ENCODE measurements around the gene PRF1.

PRF1 gene

DNA sequence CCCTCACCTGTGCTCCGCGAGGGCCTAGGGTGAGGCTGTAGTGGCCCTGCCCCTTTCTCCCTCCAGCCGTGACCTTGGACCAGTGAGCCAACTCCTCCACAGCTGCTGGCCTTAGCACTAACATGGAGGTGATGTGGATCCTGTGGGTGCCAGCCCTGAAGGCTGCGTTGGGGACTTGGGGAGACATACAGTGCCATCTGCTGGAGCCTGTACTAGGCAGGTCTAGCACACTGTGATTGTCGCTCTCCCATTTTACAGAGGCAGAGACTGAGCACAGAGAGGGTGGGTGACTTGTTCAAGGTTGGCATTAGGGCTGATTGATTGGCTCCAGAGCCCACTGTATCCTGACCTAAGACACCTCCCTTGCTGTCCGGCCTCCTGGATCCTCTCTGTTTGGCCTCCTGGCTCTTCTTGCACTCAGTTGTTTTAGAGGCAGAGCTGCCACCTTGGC is 37.6 kb downstream of the PRF1 start:
- Histone ChIP-seq H3K9ac (ENCODE audit: low read length in 2 of 2) (no peak overlapping the region), H3K27ac (ENCODE audit: low read length) (no peak overlapping the region), H3K9me3 (ENCODE audit: control insufficient read depth in 2 of 2, low read length in 2 of 2) (no peaks in the 10 kb centered on the region), H3K4me3 (ENCODE audit: low read length in 2 of 2) (no peak overlapping the region), H3K4me1 (ENCODE audit: control insufficient read depth, insufficient read depth, low read length) (peaks cover 26% of the 10 kb centered on the region), H3K27me3 (ENCODE audit: control insufficient read depth in 1 of 2, insufficient read depth in 2 of 2, low read length in 2 of 2) (no peaks in the 10 kb centered on the region), H3K36me3 (ENCODE audit: control insufficient read depth in 2 of 2, insufficient read depth in 2 of 2, low read length in 2 of 2) (peaks cover 31 to 32% of the 10 kb centered on the region in 2 donors)

DNA sequence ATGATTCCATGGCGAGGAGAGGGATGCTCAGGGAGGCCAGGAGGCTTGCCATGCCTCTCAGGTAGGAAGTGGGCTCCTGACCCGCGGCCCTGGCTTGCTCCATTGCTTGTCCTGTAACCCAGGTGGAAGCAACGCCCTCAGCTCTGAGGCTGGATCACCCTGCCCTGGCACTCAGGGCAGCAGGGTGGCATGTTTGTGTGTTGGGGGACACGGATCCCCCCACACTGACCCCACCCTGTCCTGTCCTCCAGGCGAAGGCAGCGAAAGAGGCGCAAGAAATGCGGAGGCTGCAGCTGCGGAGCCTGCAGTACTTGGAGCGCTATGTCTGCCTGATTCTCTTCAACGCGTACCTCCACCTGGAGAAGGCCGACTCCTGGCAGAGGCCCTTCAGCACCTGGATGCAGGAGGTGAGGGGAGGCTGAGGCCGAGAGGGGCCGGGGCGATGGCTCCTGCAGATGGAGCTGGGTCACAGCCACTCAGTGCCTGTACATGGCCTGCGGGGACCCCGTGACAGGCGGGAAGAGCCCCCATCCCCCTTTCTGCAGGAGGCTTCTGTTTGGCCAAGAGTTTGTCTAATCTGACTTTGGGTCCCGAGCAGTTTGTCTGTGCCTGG is 38.3 kb downstream of the PRF1 start:
- H3K9ac ChIP-seq (ENCODE audit: low read length in 2 of 2): no peak overlapping the region
- no peak overlapping the region for H3K27ac ChIP-seq (ENCODE audit: low read length)
- peaks cover 33% of the 10 kb centered on the region for H3K4me1 ChIP-seq (ENCODE audit: control insufficient read depth, insufficient read depth, low read length)
- H3K36me3 ChIP-seq (ENCODE audit: control insufficient read depth in 2 of 2, insufficient read depth in 2 of 2, low read length in 2 of 2): peaks cover 28 to 31% of the 10 kb centered on the region in 2 donors
- no peak overlapping the region for H3K4me3 ChIP-seq (ENCODE audit: low read length in 2 of 2)
- no peaks in the 10 kb centered on the region for H3K27me3 ChIP-seq (ENCODE audit: control insufficient read depth in 1 of 2, insufficient read depth in 2 of 2, low read length in 2 of 2)
- no peaks in the 10 kb centered on the region for H3K9me3 ChIP-seq (ENCODE audit: control insufficient read depth in 2 of 2, low read length in 2 of 2)

DNA sequence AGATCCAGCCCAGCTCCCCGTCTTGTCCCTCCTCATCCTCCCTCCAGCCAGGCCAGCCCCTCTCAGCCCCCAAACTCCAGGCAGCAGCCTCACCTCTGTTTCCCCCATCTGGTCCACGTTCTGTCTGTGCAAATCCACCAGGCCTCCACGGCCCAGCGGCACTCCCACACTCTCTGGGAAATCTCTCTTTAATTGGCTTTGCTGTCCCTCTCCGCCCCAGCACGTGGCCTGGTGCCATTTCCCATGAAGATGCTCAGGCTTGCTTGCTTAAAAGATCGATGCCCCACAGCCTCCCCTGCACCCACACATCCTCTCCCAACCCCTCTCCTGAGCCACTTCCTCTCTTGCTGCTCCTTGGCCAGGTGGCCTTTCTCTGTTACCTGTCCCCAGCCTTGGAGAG is 39.3 kb downstream of the PRF1 start:
- no peak overlapping the region for H3K27ac ChIP-seq (ENCODE audit: low read length)

DNA sequence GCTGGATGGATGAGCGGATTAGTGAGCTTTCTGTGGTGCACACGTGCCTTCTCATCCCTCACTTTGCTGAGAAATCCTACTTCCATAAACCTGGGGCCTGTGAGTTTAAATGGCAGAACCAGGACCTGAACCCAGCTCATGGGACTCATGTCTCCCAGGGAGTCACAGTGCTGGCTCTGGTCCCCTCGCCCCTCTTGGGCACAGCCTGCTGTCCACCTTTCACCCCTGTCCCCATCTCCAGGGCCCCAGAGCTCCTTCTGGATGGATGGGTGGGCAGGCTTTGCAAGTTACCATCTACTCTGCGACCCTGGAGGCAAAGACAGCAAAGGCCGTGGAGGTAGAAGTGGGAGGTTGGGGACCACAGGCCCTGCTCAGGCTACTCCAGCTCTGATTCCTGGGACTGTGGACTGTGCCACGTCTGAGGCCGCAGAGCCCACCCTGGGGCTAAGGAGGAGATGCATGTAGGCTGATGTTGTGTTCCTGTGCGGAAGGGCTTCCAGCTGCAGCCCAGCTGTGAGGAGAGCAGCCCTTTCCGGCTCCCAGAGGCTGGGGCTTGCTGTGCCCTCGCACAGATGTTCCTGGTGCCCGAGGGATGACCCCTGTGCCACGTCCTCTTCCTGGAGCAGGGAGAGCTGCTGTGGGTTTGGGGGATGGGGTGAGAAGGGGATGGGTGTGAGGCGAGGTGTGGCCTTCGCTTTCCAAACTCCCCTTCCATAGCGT is 40.3 kb downstream of the PRF1 start:
- Histone ChIP-seq H3K27ac (ENCODE audit: low read length) (no peak overlapping the region), H3K36me3 (ENCODE audit: control insufficient read depth in 2 of 2, insufficient read depth in 2 of 2, low read length in 2 of 2) (peaks cover 22 to 23% of the 10 kb centered on the region in 2 donors), H3K9me3 (ENCODE audit: control insufficient read depth in 2 of 2, low read length in 2 of 2) (no peaks in the 10 kb centered on the region), H3K9ac (ENCODE audit: low read length in 2 of 2) (no peak overlapping the region), H3K4me1 (ENCODE audit: control insufficient read depth, insufficient read depth, low read length) (peaks cover 46% of the 10 kb centered on the region), H3K4me3 (ENCODE audit: low read length in 2 of 2) (no peak overlapping the region), H3K27me3 (ENCODE audit: control insufficient read depth in 1 of 2, insufficient read depth in 2 of 2, low read length in 2 of 2) (no peaks in the 10 kb centered on the region)

More for the DNA sequence above, 39.3 kb downstream of the PRF1 start:
- H3K9me3 ChIP-seq (ENCODE audit: control insufficient read depth in 2 of 2, low read length in 2 of 2): no peaks in the 10 kb centered on the region
- no peak overlapping the region for H3K4me3 ChIP-seq (ENCODE audit: low read length in 2 of 2)
- H3K4me1 ChIP-seq (ENCODE audit: control insufficient read depth, insufficient read depth, low read length): peaks cover 43% of the 10 kb centered on the region
- H3K36me3 ChIP-seq (ENCODE audit: control insufficient read depth in 2 of 2, insufficient read depth in 2 of 2, low read length in 2 of 2): peaks cover 25 to 27% of the 10 kb centered on the region in 2 donors
- H3K9ac ChIP-seq (ENCODE audit: low read length in 2 of 2): no peak overlapping the region
- no peaks in the 10 kb centered on the region for H3K27me3 ChIP-seq (ENCODE audit: control insufficient read depth in 1 of 2, insufficient read depth in 2 of 2, low read length in 2 of 2)

DNA sequence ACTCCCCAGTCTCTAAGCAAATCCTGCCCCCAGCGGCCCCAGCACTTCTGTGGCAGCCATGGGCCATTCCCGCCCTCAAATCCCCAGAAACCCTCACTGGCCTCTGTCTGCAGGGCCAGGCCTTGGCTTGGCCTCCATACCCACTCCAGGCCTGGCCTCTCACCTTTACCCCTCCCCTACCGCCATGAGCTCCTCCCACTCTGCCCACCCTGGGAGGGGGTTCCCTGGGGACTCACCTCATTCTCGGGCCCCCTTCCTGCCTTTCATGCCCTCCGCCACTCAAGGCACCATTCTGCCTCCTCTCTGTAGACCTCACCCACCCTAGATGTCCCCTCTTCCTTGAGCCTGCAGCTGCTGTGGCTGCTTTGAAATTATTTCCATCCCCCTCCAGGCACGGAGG is 41.0 kb downstream of the PRF1 start:
- Histone ChIP-seq H3K36me3 (ENCODE audit: control insufficient read depth in 2 of 2, insufficient read depth in 2 of 2, low read length in 2 of 2) (peaks cover 23 to 25% of the 10 kb centered on the region in 2 donors), H3K4me3 (ENCODE audit: low read length in 2 of 2) (no peak overlapping the region), H3K9me3 (ENCODE audit: control insufficient read depth in 2 of 2, low read length in 2 of 2) (no peaks in the 10 kb centered on the region), H3K27me3 (ENCODE audit: control insufficient read depth in 1 of 2, insufficient read depth in 2 of 2, low read length in 2 of 2) (no peaks in the 10 kb centered on the region), H3K4me1 (ENCODE audit: control insufficient read depth, insufficient read depth, low read length) (peaks cover 46% of the 10 kb centered on the region), H3K27ac (ENCODE audit: low read length) (peak overlapping the region; percentile 55), H3K9ac (ENCODE audit: low read length in 2 of 2) (no peak overlapping the region)

DNA sequence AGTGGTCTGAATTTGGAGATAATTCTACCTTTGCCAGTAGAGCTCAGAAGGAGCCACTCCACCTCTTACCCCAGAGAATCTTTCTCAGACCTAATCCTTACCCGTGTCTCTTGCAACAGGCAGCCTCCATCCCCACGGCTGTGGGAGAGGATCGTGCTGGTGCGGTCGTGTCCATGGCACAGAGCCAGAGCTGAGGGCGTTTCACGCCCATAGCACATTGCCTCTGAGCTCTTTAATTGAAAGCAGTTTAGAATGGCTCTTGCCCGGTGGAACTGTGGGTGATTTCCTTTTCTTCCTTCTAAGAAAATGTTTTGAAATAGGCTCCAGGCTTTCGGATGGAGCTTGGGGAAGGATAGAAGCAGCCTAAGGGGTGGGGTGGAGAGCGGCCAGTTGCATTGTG is 41.5 kb downstream of the PRF1 start:
- H3K27me3 ChIP-seq (ENCODE audit: control insufficient read depth in 1 of 2, insufficient read depth in 2 of 2, low read length in 2 of 2): no peaks in the 10 kb centered on the region
- H3K9ac ChIP-seq (ENCODE audit: low read length in 2 of 2): peak overlapping the region in 1 of 2 donors; percentile 19
- no peaks in the 10 kb centered on the region for H3K9me3 ChIP-seq (ENCODE audit: control insufficient read depth in 2 of 2, low read length in 2 of 2)
- H3K4me3 ChIP-seq (ENCODE audit: low read length in 2 of 2): peak overlapping the region in 1 of 2 donors; percentile 35
- H3K27ac ChIP-seq (ENCODE audit: low read length): peak overlapping the region; percentile 55
- peaks cover 19 to 22% of the 10 kb centered on the region in 2 donors for H3K36me3 ChIP-seq (ENCODE audit: control insufficient read depth in 2 of 2, insufficient read depth in 2 of 2, low read length in 2 of 2)
- peaks cover 46% of the 10 kb centered on the region for H3K4me1 ChIP-seq (ENCODE audit: control insufficient read depth, insufficient read depth, low read length)

DNA sequence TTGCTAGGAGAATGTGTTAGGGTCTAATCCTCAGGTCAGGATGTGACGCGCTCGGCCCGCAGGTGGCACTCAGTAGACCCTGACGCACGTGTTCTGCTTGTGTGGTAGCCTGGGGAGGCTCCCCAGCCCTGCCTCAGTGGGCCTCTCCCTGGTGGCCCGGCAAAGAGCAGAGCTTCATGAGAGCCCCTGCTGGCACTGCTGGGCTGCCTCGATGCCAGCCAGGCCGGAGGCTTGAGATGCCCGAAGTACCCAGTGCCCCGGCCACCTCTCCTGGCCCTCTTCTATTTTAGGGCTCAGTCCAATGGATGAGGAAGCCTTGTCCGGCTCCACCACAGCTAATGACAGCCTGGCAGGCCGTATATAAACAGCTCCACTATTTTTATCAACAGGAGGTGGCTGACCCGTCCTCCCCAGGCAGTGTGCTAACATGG is 42.0 kb downstream of the PRF1 start:
- H3K4me1 ChIP-seq (ENCODE audit: control insufficient read depth, insufficient read depth, low read length): peaks cover 46% of the 10 kb centered on the region
- no peaks in the 10 kb centered on the region for H3K27me3 ChIP-seq (ENCODE audit: control insufficient read depth in 1 of 2, insufficient read depth in 2 of 2, low read length in 2 of 2)
- H3K9ac ChIP-seq (ENCODE audit: low read length in 2 of 2): no peak overlapping the region
- H3K9me3 ChIP-seq (ENCODE audit: control insufficient read depth in 2 of 2, low read length in 2 of 2): no peaks in the 10 kb centered on the region
- H3K36me3 ChIP-seq (ENCODE audit: control insufficient read depth in 2 of 2, insufficient read depth in 2 of 2, low read length in 2 of 2): peaks cover 18% of the 10 kb centered on the region in 2 donors
- no peak overlapping the region for H3K4me3 ChIP-seq (ENCODE audit: low read length in 2 of 2)
- H3K27ac ChIP-seq (ENCODE audit: low read length): peak overlapping the region; percentile 55

DNA sequence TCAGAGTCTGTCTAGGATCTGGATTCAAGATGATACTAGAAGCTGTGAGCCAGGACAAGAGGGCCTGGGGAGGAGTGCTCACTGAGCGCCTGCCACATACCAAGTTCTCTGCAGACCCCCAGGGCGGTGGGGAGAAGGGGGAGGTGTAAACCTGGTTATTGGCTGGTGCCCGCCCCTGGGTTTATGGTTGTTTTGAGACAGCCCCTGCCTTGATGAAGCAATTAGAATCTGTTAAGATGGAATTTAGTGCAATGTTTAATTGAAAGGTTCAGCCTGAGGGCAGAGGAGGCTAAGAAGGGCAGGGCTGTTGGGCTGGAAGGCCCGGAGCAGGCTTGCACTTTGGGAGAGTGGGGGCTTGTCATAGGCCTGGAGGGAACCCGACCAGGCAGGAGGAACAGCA is 42.7 kb downstream of the PRF1 start:
- Histone ChIP-seq H3K27me3 (ENCODE audit: control insufficient read depth in 1 of 2, insufficient read depth in 2 of 2, low read length in 2 of 2) (no peaks in the 10 kb centered on the region), H3K4me3 (ENCODE audit: low read length in 2 of 2) (peak overlapping the region in 1 of 2 donors; percentile 32), H3K36me3 (ENCODE audit: control insufficient read depth in 2 of 2, insufficient read depth in 2 of 2, low read length in 2 of 2) (peaks cover 13 to 15% of the 10 kb centered on the region in 2 donors), H3K27ac (ENCODE audit: low read length) (peak overlapping the region; percentile 55), H3K9ac (ENCODE audit: low read length in 2 of 2) (no peak overlapping the region), H3K4me1 (ENCODE audit: control insufficient read depth, insufficient read depth, low read length) (peaks cover 46% of the 10 kb centered on the region), H3K9me3 (ENCODE audit: control insufficient read depth in 2 of 2, low read length in 2 of 2) (no peaks in the 10 kb centered on the region)

DNA sequence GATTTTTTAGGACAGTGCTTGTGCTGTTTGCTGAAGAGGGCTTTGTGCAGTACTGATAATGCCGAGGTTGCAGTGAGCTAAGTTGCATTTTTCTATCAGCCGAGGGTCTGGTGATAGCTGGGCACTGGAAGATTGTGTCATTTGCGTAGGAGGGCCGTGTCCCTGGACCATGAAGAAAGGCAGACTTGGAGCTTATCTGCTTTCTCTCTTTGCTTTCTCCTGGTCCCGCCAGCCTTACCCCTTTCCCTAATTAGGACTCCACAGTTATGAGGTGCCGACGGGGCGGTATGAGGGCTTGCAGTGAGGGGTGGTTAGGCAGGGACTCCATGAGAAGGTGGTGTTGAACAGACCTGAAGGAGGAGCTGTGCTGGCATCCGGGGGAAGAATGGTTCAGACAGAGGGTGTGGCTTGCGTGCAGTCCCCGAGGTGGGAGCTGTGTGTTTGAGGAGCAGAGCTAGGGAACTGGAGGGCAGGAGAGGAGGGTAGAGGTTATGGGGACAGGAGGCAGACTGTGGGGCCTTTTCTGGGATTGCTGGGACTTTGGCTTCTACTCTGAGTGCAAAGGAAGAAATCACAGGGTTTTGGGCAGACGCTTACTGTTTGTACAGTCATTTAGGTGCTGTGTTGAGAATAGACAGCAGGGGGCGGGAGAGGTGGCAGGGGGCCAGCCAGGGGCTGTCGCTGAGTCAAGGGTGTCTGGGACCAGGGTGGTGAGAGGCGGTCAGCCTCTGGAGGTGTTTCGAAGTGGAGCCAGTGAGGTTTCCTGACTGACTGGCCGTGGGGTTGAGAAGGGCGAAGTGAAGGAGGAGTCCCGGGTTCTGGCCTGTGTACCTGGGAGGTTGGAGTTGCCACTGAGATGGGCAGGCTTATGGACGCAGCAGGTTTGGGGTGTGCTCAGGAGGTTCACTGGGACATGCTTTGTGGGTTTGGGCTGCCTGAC is 43.4 kb downstream of the PRF1 start:
- Histone ChIP-seq H3K4me3 (ENCODE audit: low read length in 2 of 2) (peak overlapping the region; percentile 32 to 44), H3K27ac (ENCODE audit: low read length) (peak overlapping the region; percentile 24), H3K36me3 (ENCODE audit: control insufficient read depth in 2 of 2, insufficient read depth in 2 of 2, low read length in 2 of 2) (peaks cover 12% of the 10 kb centered on the region in 2 donors), H3K9ac (ENCODE audit: low read length in 2 of 2) (peak overlapping the region in 1 of 2 donors; percentile 28), H3K4me1 (ENCODE audit: control insufficient read depth, insufficient read depth, low read length) (peaks cover 46% of the 10 kb centered on the region), H3K9me3 (ENCODE audit: control insufficient read depth in 2 of 2, low read length in 2 of 2) (no peaks in the 10 kb centered on the region), H3K27me3 (ENCODE audit: control insufficient read depth in 1 of 2, insufficient read depth in 2 of 2, low read length in 2 of 2) (no peaks in the 10 kb centered on the region)

DNA sequence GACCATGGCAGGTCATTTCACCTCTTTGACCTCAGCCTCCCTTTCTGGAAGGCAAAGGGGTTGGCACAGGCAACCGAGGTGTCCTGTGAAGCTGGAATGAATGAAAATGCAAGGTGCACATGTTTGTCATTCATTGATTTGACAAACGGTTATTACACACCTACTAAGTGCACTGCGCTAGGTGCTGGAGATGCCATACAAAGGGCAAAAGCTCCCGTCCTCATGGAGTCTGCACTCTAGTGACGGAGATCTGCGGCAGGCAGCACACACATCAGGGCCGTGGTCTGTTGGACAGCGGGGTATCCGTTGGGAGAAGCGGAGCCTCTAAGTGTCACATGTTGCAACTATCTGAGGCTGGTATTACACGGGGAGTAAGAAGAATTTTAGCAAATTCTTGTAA is 44.2 kb downstream of the PRF1 start:
- H3K9ac ChIP-seq (ENCODE audit: low read length in 2 of 2): no peak overlapping the region
- no peak overlapping the region for H3K4me3 ChIP-seq (ENCODE audit: low read length in 2 of 2)
- H3K9me3 ChIP-seq (ENCODE audit: control insufficient read depth in 2 of 2, low read length in 2 of 2): no peaks in the 10 kb centered on the region
- H3K27ac ChIP-seq (ENCODE audit: low read length): peak overlapping the region; percentile 24
- H3K36me3 ChIP-seq (ENCODE audit: control insufficient read depth in 2 of 2, insufficient read depth in 2 of 2, low read length in 2 of 2): peaks cover 13 to 18% of the 10 kb centered on the region in 2 donors
- no peaks in the 10 kb centered on the region for H3K27me3 ChIP-seq (ENCODE audit: control insufficient read depth in 1 of 2, insufficient read depth in 2 of 2, low read length in 2 of 2)
- H3K4me1 ChIP-seq (ENCODE audit: control insufficient read depth, insufficient read depth, low read length): peaks cover 46% of the 10 kb centered on the region

Measured in stomach smooth muscle (tissue), 2 donors.